IPS-18c (cell line): ENCODE data around the gene BEX1.
"Not testable (repeated sequence)": the region's sequence is repeated elsewhere in the genome, so short reads cannot be mapped to it uniquely, and the experiment has no call there.

ENCODE experiments used
- H3K4me3 ChIP-seq: 2 replicates; pipeline ENCODE4 v1.7.0; 2013; ENCODE audit warnings: low read depth, mild to moderate bottlenecking, low read length, moderate library complexity; ENCODE audit not compliant: insufficient read depth
- H3K9me3 ChIP-seq: one replicate; pipeline ENCODE4 v1.6.1; 2013; ENCODE audit warnings: mild to moderate bottlenecking, low read length, moderate library complexity; ENCODE audit not compliant: control insufficient read depth, insufficient read depth

Gene BEX1

GRCh38 chrX:103051260-103051789 is 12.6 kb downstream of the BEX1 start:
- no peak overlapping the region; the same call in 1 of the 2 replicates for H3K4me3 ChIP-seq
- H3K9me3 ChIP-seq: no peaks in the 10 kb centered on the region

- not testable (repeated sequence) for H3K9me3 ChIP-seq, H3K4me3 ChIP-seq
These were observed 30.6 kb downstream of the BEX1 start for GRCh38 chrX:103033371-103033770.

DNA sequence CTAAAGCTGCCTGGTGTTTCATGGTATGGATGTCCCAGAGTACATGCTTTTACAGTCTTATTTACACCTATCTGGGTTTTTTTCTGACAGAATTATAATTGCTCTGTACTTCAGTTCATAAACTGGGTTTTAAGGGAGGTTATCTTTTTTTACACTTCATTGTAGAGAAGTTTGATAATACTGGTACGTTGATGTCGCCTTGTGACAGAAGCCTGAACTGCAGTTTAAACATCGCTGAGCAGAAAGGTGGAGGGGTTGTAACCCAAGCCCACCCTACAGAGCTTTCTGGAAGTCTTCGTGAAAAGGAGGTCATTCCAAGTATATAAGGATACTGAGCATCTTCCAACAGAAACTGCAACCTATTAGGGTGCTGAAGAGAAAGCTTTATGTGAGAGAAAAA is 46.4 kb downstream of the BEX1 start:
- Histone ChIP-seq H3K4me3 (no peak overlapping the region), H3K9me3 (no peaks in the 10 kb centered on the region)

- H3K4me3 ChIP-seq: no peak overlapping the region
- H3K9me3 ChIP-seq: no peaks in the 10 kb centered on the region
These were observed 51.0 kb downstream of the BEX1 start for GRCh38 chrX:103012945-103013344.
